ENCODE data around the gene SEMA6D. TPM values are rescaled to one million over a fixed set of nuclear protein-coding genes. Genes with fewer than 3 reads are reported as not detected.

The SEMA6D gene
- total RNA-seq, 4 donors from 2014 or later, result 23.3 to 59.4 (median 42.7) TPM

DNA sequence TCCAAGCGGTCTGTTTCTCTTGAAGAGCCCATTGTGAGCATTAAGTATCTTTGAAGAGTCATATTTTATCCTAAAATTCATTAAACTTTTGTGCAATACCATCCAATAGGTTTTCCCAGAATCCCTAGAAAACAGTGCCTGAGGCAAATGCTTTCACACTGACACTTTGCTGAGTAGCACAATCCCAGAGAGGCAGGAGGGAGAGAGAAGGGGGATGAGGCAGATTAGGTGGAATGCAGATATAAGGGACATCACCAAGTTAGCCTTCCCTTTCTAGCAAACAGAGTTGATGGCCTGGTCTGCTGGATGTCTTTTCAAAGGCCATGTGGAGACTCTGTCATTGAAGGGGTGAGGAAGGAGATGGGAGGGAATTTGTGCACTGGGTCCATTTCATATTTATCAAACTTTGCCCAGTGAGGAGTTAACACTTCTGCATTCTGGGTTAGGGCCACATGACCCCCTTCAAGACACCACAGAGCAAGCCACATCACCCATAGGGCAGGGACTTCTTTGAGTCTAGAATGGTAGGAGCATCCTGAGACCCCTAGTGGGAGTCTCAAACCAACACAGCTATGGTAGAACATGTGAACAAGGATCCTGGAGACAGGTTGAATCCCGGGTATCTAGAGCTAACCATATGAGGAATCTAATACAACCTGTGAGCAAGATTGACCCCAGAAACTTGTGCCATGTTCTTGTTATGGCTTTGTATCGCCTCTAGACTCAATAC lies 32.0 kb upstream of the SEMA6D start:
- no peaks in the 10 kb centered on the region for H3K27me3 ChIP-seq
- 88 to 91% methylated on average over 3 of the region's 3 CpGs for WGBS, 2 donors (ENCODE audit: low coverage in 1 of 2)
- DNase-seq, result no peak
- H3K36me3 ChIP-seq, result no peaks in the 10 kb centered on the region
- H3K4me1 ChIP-seq, result no peaks in the 10 kb centered on the region
- no peaks in the 10 kb centered on the region for H3K9me3 ChIP-seq
- H3K27ac ChIP-seq, result no peak overlapping the region
- TF ChIP-seq EP300 (IDR thresholded peaks at IDR 0.05; ENCODE audit: low read depth) (no peak), POLR2A (IDR thresholded peaks at IDR 0.05) (no peak), POLR2AphosphoS5 (IDR thresholded peaks at IDR 0.05) (no peak), CTCF (IDR thresholded peaks at IDR 0.05) (no peak)
- no peak overlapping the region for H3K4me3 ChIP-seq
- in situ Hi-C loops (cut with MboI; ENCODE audit: low pct_ligation_motif_present in 1 of 4, low pct_unique_long_range_greater_than_20kb in 1 of 4, low sequenced_read_pairs in 3 of 4) (no loop called here), intact Hi-C loops (cut with DNase I; ENCODE audit: low total_unique reads) (no loop called here)

GRCh38 chr15:47688573-47689086 lies 28.7 kb upstream of the SEMA6D start:
- no peaks in the 10 kb centered on the region for H3K4me1 ChIP-seq
- no peaks in the 10 kb centered on the region for H3K27me3 ChIP-seq
- WGBS, 2 donors (ENCODE audit: low coverage in 1 of 2), result 56 to 63% methylated on average over 4 of the region's 4 CpGs
- intact Hi-C loops (cut with DNase I; ENCODE audit: low total_unique reads), result no loop called here
- no peak for DNase-seq
- TF ChIP-seq EP300 (IDR thresholded peaks at IDR 0.05; ENCODE audit: low read depth), result no peak
- no peaks in the 10 kb centered on the region for H3K9me3 ChIP-seq
- in situ Hi-C loops (cut with MboI; ENCODE audit: low pct_ligation_motif_present in 1 of 4, low pct_unique_long_range_greater_than_20kb in 1 of 4, low sequenced_read_pairs in 3 of 4), result no loop called here
- H3K36me3 ChIP-seq, result no peaks in the 10 kb centered on the region
- no peak overlapping the region for H3K27ac ChIP-seq
- no peak overlapping the region for H3K4me3 ChIP-seq

DNA sequence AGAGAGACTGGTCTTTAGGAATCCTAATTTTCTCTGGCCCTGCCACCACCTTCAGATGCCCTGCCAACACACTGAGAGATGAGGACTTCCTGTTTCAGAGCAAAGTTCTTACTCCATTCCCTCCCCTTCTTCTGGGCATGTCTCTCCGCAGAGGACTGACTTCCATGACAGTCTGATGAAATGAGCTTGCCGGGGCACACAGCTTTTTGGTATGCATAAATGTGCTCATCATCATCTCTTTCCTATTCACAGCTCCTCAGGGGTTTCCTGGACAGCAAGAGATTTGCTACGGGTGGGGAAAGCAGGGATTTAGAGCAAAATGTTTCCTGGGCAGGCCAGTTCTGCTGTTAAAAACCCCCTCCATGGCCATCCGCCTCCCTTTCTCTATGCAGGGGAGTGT lies 27.6 kb upstream of the SEMA6D start:
- intact Hi-C loops (cut with DNase I; ENCODE audit: low total_unique reads), result no loop called here
- H3K4me3 ChIP-seq, result no peak overlapping the region
- no peaks in the 10 kb centered on the region for H3K27me3 ChIP-seq
- no peak for DNase-seq
- no peaks in the 10 kb centered on the region for H3K36me3 ChIP-seq
- WGBS, 2 donors (ENCODE audit: low coverage in 1 of 2), result 91% methylated on average over 4 of the region's 4 CpGs; no CpG with 5 or more reads in 1 of the 2 donors
- in situ Hi-C loops (cut with MboI; ENCODE audit: low pct_ligation_motif_present in 1 of 4, low pct_unique_long_range_greater_than_20kb in 1 of 4, low sequenced_read_pairs in 3 of 4), result no loop called here
- H3K9me3 ChIP-seq, result no peaks in the 10 kb centered on the region
- no peaks in the 10 kb centered on the region for H3K4me1 ChIP-seq
- no peak for TF ChIP-seq EP300 (IDR thresholded peaks at IDR 0.05; ENCODE audit: low read depth)
- TF ChIP-seq CTCF (IDR thresholded peaks at IDR 0.05), result no peak
- no peak for TF ChIP-seq POLR2A (IDR thresholded peaks at IDR 0.05)
- no peak for TF ChIP-seq POLR2AphosphoS5 (IDR thresholded peaks at IDR 0.05)
- H3K27ac ChIP-seq, result no peak overlapping the region

- Histone ChIP-seq H3K4me3 (no peak overlapping the region), H3K9me3 (no peaks in the 10 kb centered on the region), H3K4me1 (no peaks in the 10 kb centered on the region), H3K36me3 (no peaks in the 10 kb centered on the region), H3K27ac (no peak overlapping the region), H3K27me3 (no peaks in the 10 kb centered on the region)
- 78 to 84% methylated on average over 2 of the region's 2 CpGs for WGBS, 2 donors (ENCODE audit: low coverage in 1 of 2)
- DNase-seq, result no peak
- no peak for TF ChIP-seq POLR2AphosphoS5 (IDR thresholded peaks at IDR 0.05)
- TF ChIP-seq POLR2A (IDR thresholded peaks at IDR 0.05), result no peak
- no peak for TF ChIP-seq CTCF (IDR thresholded peaks at IDR 0.05)
- no peak for TF ChIP-seq EP300 (IDR thresholded peaks at IDR 0.05; ENCODE audit: low read depth)
- intact Hi-C loops (cut with DNase I; ENCODE audit: low total_unique reads), result no loop called here
- in situ Hi-C loops (cut with MboI; ENCODE audit: low pct_ligation_motif_present in 1 of 4, low pct_unique_long_range_greater_than_20kb in 1 of 4, low sequenced_read_pairs in 3 of 4), result no loop called here
Measured at GRCh38 chr15:47691882-47692281, 25.4 kb upstream of the SEMA6D start.

Measured in transverse colon (tissue), 4 donors.